HL-60 (cell line): ENCODE measurements around the gene MYO1D.

Experiments used
- DNase-seq, 2 experiments: peaks; one replicate each; pipeline ENCODE4 v3.0.0-alpha.2; 2010 to 2020; ENCODE audit warnings: low read depth in 1 of 2, low spot score in 1 of 2
- H3K27ac ChIP-seq: fragments of 250-450 bp; sonication (Bioruptor Pico); replicated peaks from 2 replicates; pipeline ENCODE4 v1.5.1; 2020; ENCODE audit warnings: mild to moderate bottlenecking, moderate library complexity
- H3K27me3 ChIP-seq: fragments of 250-450 bp; sonication (Bioruptor Pico); 2 replicates; pipeline ENCODE4 v1.5.1; 2021; ENCODE audit warnings: mild to moderate bottlenecking, moderate library complexity; ENCODE audit not compliant: insufficient read depth, poor library complexity, severe bottlenecking
- H3K4me3 ChIP-seq: replicated peaks from 2 replicates; pipeline ENCODE4 v1.5.1; 2011; ENCODE audit warnings: mild to moderate bottlenecking, control low read depth, low read length; ENCODE audit not compliant: insufficient read depth
- GABPA ChIP-seq: IDR thresholded peaks from 2 replicates; pipeline ENCODE4 v1.6.1; 2012; ENCODE audit warnings: low read depth
- POLR2AphosphoS5 ChIP-seq: IDR thresholded peaks from 2 replicates; pipeline ENCODE4 v1.6.1; 2012; ENCODE audit warnings: low read depth
- REST ChIP-seq: IDR thresholded peaks from 2 replicates; pipeline ENCODE4 v1.6.1; 2012; ENCODE audit warnings: low read depth; ENCODE audit not compliant: insufficient replicate concordance
- SPI1 ChIP-seq: IDR thresholded peaks from 2 replicates; pipeline ENCODE4 v1.6.1; 2012; ENCODE audit warnings: low read depth, mild to moderate bottlenecking, borderline replicate concordance
- TF ChIP-seq, protein P1 (sequence below): IDR thresholded peaks from one replicate; pipeline ENCODE4 v1.5.1; 2011; ENCODE audit warnings: low read length, control low read depth, inconsistent platforms; ENCODE audit not compliant: insufficient read depth

The MYO1D gene

GRCh38 chr17:32877164-32877764, 340 bp upstream of the MYO1D start:
- peak; percentile 41 to 67 for DNase-seq
- Histone ChIP-seq H3K27ac (no peak overlapping the region), H3K27me3 (peaks cover 16% of the 10 kb centered on the region), H3K4me3 (peak overlapping the region; percentile 41)
- TF ChIP-seq, protein P1, sequence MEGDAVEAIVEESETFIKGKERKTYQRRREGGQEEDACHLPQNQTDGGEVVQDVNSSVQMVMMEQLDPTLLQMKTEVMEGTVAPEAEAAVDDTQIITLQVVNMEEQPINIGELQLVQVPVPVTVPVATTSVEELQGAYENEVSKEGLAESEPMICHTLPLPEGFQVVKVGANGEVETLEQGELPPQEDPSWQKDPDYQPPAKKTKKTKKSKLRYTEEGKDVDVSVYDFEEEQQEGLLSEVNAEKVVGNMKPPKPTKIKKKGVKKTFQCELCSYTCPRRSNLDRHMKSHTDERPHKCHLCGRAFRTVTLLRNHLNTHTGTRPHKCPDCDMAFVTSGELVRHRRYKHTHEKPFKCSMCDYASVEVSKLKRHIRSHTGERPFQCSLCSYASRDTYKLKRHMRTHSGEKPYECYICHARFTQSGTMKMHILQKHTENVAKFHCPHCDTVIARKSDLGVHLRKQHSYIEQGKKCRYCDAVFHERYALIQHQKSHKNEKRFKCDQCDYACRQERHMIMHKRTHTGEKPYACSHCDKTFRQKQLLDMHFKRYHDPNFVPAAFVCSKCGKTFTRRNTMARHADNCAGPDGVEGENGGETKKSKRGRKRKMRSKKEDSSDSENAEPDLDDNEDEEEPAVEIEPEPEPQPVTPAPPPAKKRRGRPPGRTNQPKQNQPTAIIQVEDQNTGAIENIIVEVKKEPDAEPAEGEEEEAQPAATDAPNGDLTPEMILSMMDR: peak; percentile 70
- TF ChIP-seq POLR2AphosphoS5: no peak
- TF ChIP-seq SPI1: 0 out of 2 replicates have a peak, but pooled peaks have one; percentile 10

DNA sequence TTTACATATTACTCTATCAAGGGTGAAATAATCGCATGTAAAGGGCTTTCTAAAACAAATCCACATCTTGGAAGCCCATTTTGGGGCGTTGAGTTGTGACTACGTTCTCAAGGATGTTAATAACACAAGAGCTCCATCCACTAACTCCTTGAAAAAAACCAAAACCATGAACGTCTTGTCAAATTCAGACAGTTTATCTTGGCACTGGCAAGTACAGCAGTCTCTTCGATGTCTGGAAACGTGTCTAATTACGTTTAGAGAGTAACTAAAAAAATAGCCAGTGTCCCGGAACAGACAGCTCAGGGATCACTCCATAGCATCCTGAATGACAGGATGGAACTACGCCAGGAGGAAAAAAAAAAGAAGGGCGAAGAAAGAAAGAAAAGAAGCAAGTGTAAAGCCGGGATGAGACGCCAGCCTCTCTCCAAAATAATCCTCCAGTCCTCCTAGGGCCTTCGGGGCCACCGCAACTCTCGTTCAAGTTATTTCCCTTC, 954 bp downstream of the MYO1D start:
- TF ChIP-seq REST (no peak), GABPA (no peak), SPI1 (no peak), POLR2AphosphoS5 (no peak)
- TF ChIP-seq, protein P1: no peak
- DNase-seq: no peak
- peaks cover 16% of the 10 kb centered on the region for H3K27me3 ChIP-seq
- no peak overlapping the region for H3K27ac ChIP-seq
- H3K4me3 ChIP-seq: no peak overlapping the region

- TF ChIP-seq SPI1 (no peak), POLR2AphosphoS5 (no peak), REST (no peak), GABPA (no peak)
- TF ChIP-seq, protein P1: no peak
- DNase-seq: no peak
- Histone ChIP-seq H3K4me3 (no peak overlapping the region), H3K27ac (no peak overlapping the region), H3K27me3 (peaks cover 16% of the 10 kb centered on the region)
These were observed 1.6 kb downstream of the MYO1D start for GRCh38 chr17:32875230-32875917.

DNA sequence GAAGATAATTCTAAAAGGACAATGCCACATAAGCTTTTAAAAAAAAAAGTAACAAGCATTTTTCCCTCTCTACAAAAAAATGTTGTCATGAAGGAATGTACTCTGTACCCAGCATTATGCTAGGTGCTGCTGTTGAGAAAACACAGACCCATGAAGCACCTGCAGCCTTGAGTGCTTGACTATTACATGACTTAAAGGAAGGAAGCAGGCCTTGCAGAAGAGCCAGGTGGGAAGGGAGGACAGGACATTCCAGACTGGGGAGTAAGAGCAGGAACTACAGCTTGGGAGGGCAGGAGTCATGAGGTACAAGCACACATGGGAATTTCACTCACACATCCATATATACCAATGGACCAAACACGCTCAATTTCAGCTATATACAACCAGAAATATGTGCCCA, 3.8 kb downstream of the MYO1D start:
- H3K27ac ChIP-seq: no peak overlapping the region
- DNase-seq: no peak
- no peak overlapping the region for H3K4me3 ChIP-seq
- peaks cover 16% of the 10 kb centered on the region for H3K27me3 ChIP-seq
- TF ChIP-seq POLR2AphosphoS5: no peak
- TF ChIP-seq, protein P1: no peak
- TF ChIP-seq GABPA: no peak
- TF ChIP-seq SPI1: no peak
- no peak for TF ChIP-seq REST
